Thoracic aorta (tissue), 2 donors: ENCODE data around the gene TSPAN14. TPM values are rescaled to one million over a fixed set of nuclear protein-coding genes. Genes with fewer than 3 reads are reported as not detected.

Source experiments
- ATAC-seq: fragments of 150-250 bp; one replicate; pipeline ENCODE4 v1.8.0; 2017; ENCODE audit warnings: low read depth; ENCODE audit not compliant: insufficient number of reproducible peaks, low FRiP score
- DNase-seq: peaks from one replicate; pipeline ENCODE4 v3.0.0-alpha.2; 2020; ENCODE audit warnings: low spot score
- H3K27ac ChIP-seq, 2 donors: fragments of 200-600 bp; sonication (generic); 1 replicate in 1 of 2; 2 replicates in 1 of 2; pipeline ENCODE4 v1.5.1; 2016; ENCODE audit warnings: mild to moderate bottlenecking in 2 of 2, moderate library complexity in 2 of 2
- H3K27me3 ChIP-seq: fragments of 200-600 bp; sonication (generic); replicated peaks from 2 replicates; pipeline ENCODE4 v1.6.0; 2016; ENCODE audit warnings: mild to moderate bottlenecking; ENCODE audit not compliant: insufficient read depth
- H3K36me3 ChIP-seq: fragments of 200-600 bp; sonication (generic); one replicate; pipeline ENCODE4 v1.5.1; 2016
- H3K4me1 ChIP-seq, 2 donors: fragments of 200-600 bp; sonication (generic); 1 replicate in 1 of 2; 2 replicates in 1 of 2; pipeline versions ENCODE4 v1.5.1 to v1.6.0; 2016; ENCODE audit warnings: low read depth in 2 of 2, mild to moderate bottlenecking in 1 of 2; ENCODE audit not compliant: control insufficient read depth in 1 of 2
- H3K4me3 ChIP-seq: fragments of 200-600 bp; sonication (generic); 2 replicates; pipeline ENCODE4 v1.5.1; 2016; ENCODE audit warnings: mild to moderate bottlenecking
- H3K9me3 ChIP-seq: fragments of 200-600 bp; sonication (generic); 2 replicates; pipeline ENCODE4 v1.5.1; 2016
- CTCF ChIP-seq: fragments of 200-600 bp; sonication (generic); IDR thresholded peaks from one replicate; pipeline ENCODE4 v1.5.1; 2019; ENCODE audit warnings: antibody characterized with exemption
- total RNA-seq, 2 donors: library from RNA; depleted of rRNA; stranded (reverse); fragments of >200 nt; gene quantifications; one replicate each; pipeline versions ENCODE4 v1.1.0 to v1.2.3, GENCODE V29; 2016

The TSPAN14 gene
- total RNA-seq, 2 donors from 2014 or later, result 38.2 to 40.1 TPM

- no peak for ATAC-seq
- Histone ChIP-seq H3K27me3 (no peaks in the 10 kb centered on the region), H3K4me3 (no peak overlapping the region), H3K36me3 (no peaks in the 10 kb centered on the region), H3K9me3 (no peaks in the 10 kb centered on the region), H3K27ac (no peak overlapping the region), H3K4me1 (peaks cover 31 to 62% of the 10 kb centered on the region in 2 donors)
- no peak for DNase-seq
- no peak for TF ChIP-seq CTCF
Measured at GRCh38 chr10:80411681-80412220, 42.4 kb upstream of the TSPAN14 start.

- Histone ChIP-seq H3K4me1 (peaks cover 31 to 64% of the 10 kb centered on the region in 2 donors), H3K9me3 (no peaks in the 10 kb centered on the region), H3K4me3 (no peak overlapping the region), H3K36me3 (no peaks in the 10 kb centered on the region), H3K27me3 (no peaks in the 10 kb centered on the region), H3K27ac (no peak overlapping the region)
- ATAC-seq (no peak), DNase-seq (no peak)
- no peak for TF ChIP-seq CTCF
Measured at GRCh38 chr10:80412486-80412885, 41.6 kb upstream of the TSPAN14 start.

- Histone ChIP-seq H3K9me3 (no peaks in the 10 kb centered on the region), H3K4me3 (no peak overlapping the region), H3K4me1 (peaks cover 31 to 64% of the 10 kb centered on the region in 2 donors), H3K36me3 (no peaks in the 10 kb centered on the region), H3K27me3 (no peaks in the 10 kb centered on the region), H3K27ac (peak overlapping the region in 1 of 2 donors; percentile 14)
- no peak for TF ChIP-seq CTCF
- ATAC-seq (no peak), DNase-seq (no peak)
Measured at GRCh38 chr10:80413271-80413996, 40.7 kb upstream of the TSPAN14 start.

GRCh38 chr10:80414142-80414895 lies 39.8 kb upstream of the TSPAN14 start:
- Histone ChIP-seq H3K27ac (no peak overlapping the region), H3K4me3 (no peak overlapping the region), H3K9me3 (no peaks in the 10 kb centered on the region), H3K27me3 (no peaks in the 10 kb centered on the region), H3K36me3 (no peaks in the 10 kb centered on the region), H3K4me1 (peaks cover 31 to 57% of the 10 kb centered on the region in 2 donors)
- ATAC-seq (no peak), DNase-seq (no peak)
- TF ChIP-seq CTCF, result no peak
